SK-N-MC (cell line): ENCODE measurements around the gene SUMF2.
"Not testable (repeated sequence)": the region's sequence is repeated elsewhere in the genome, so short reads cannot be mapped to it uniquely, and the experiment has no call there.

Source experiments
- DNase-seq: peaks from one replicate; pipeline ENCODE4 v3.0.0-alpha.2; 2011; ENCODE audit warnings: low read depth, low spot score
- H3K27ac ChIP-seq: fragments of 200-600 bp; sonication (generic); 2 replicates; pipeline ENCODE4 v1.5.1; 2016; ENCODE audit warnings: mixed run types
- H3K36me3 ChIP-seq: fragments of 200-600 bp; sonication (generic); 2 replicates; pipeline ENCODE4 v1.6.1; 2017; ENCODE audit warnings: antibody characterized with exemption, low read length, mixed read lengths; ENCODE audit not compliant: insufficient read depth
- H3K4me3 ChIP-seq: fragments of 200-600 bp; sonication (generic); 2 replicates; pipeline ENCODE4 v1.5.1; 2016
- H3K9ac ChIP-seq: fragments of 200-600 bp; sonication (generic); 2 replicates; pipeline ENCODE4 v1.8.0; 2017; ENCODE audit warnings: mixed run types, mixed read lengths; ENCODE audit not compliant: insufficient read length
- H3K9me3 ChIP-seq: fragments of 200-600 bp; sonication (generic); 2 replicates; pipeline ENCODE4 v1.6.1; 2017; ENCODE audit warnings: low read depth, mild to moderate bottlenecking, antibody characterized with exemption, low read length, moderate library complexity, mixed read lengths
- EZH2 ChIP-seq: fragments of 200-600 bp; sonication (generic); IDR thresholded peaks from one replicate; pipeline ENCODE4 v1.6.1; 2017; ENCODE audit warnings: antibody characterized with exemption
- FOXP2 ChIP-seq: optimal IDR thresholded peaks from 2 replicates; pipeline ENCODE3; 2011; ENCODE audit warnings: mild to moderate bottlenecking, moderate library complexity; ENCODE audit not compliant: insufficient read depth; ENCODE audit errors: extremely low read length, control extremely low read depth
- POLR2AphosphoS5 ChIP-seq: IDR thresholded peaks from 2 replicates; pipeline ENCODE4 v1.6.1; 2012; ENCODE audit warnings: mild to moderate bottlenecking, low read depth, low read length, borderline replicate concordance

SUMF2 gene

DNA sequence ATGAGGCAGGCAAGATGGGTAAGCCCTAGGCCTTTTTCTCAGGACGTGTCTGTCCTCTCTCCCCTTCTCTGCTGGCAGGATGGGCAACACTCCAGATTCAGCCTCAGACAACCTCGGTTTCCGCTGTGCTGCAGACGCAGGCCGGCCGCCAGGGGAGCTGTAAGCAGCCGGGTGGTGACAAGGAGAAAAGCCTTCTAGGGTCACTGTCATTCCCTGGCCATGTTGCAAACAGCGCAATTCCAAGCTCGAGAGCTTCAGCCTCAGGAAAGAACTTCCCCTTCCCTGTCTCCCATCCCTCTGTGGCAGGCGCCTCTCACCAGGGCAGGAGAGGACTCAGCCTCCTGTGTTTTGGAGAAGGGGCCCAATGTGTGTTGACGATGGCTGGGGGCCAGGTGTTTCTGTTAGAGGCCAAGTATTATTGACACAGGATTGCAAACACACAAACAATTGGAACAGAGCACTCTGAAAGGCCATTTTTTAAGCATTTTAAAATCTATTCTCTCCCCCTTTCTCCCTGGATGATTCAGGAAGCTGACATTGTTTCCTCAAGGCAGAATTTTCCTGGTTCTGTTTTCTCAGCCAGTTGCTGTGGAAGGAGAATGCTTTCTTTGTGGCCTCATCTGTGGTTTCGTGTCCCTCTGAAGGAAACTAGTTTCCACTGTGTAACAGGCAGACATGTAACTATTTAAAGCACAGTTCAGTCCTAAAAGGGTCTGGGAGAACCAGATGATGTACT is 15.5 kb downstream of the SUMF2 start:
- DNase-seq, result no peak
- Histone ChIP-seq H3K27ac (no peak overlapping the region), H3K9ac (no peak overlapping the region), H3K36me3 (peaks cover 26% of the 10 kb centered on the region; the same call in 1 of the 2 replicates), H3K4me3 (no peak overlapping the region), H3K9me3 (no peaks in the 10 kb centered on the region)
- TF ChIP-seq POLR2AphosphoS5 (no peak), FOXP2 (no peak)

GRCh38 chr7:56080726-56081435 is 16.8 kb downstream of the SUMF2 start:
- H3K27ac ChIP-seq, H3K4me3 ChIP-seq, H3K9ac ChIP-seq, H3K9me3 ChIP-seq, DNase-seq: not testable (repeated sequence)
- peaks cover 24% of the 10 kb centered on the region; the same call in 1 of the 2 replicates for H3K36me3 ChIP-seq

- H3K9me3 ChIP-seq, result no peaks in the 10 kb centered on the region
- no peak overlapping the region for H3K9ac ChIP-seq
- peaks cover 24% of the 10 kb centered on the region; the same call in 1 of the 2 replicates for H3K36me3 ChIP-seq
- no peak overlapping the region for H3K27ac ChIP-seq
- TF ChIP-seq POLR2AphosphoS5, result no peak
- TF ChIP-seq EZH2, result no peak
- TF ChIP-seq FOXP2, result no peak
- DNase-seq, result no peak
- H3K4me3 ChIP-seq, result no peak overlapping the region
These were observed 17.7 kb downstream of the SUMF2 start for GRCh38 chr7:56081626-56082340.

DNA sequence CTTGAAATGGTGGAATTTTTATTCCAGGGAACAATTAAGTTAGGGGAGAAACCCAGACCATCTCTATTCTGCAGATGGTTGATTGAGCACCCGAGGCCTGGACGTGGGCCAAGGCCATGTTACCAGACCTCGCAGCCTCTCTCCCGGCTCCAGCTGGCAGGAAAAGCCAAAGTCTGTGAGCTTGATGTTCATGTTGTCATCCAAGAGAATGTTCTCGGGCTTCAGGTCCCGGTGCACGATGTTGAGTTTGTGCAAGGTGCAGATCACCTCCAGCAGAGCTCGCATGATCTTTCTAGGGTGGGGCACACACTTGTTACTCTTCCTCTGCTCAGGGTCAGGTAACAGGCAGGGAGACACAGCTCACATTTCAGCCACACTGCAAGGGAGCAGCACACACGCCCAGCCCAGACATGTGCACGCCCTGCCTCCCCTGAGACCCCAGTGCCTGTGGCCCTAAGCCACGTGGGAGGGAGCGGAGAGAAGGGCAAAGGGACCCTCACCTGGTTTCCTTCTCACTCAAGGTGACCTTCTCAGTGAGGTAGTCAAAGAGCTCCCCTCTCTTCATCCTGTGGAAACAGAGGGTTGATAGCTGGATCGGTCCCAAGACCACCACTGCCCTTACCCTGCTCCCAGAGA is 19.2 kb downstream of the SUMF2 start:
- Histone ChIP-seq H3K4me3 (no peak overlapping the region), H3K27ac (no peak overlapping the region), H3K9ac (no peak overlapping the region), H3K9me3 (no peaks in the 10 kb centered on the region), H3K36me3 (peaks cover 17% of the 10 kb centered on the region; the same call in 1 of the 2 replicates)
- DNase-seq, result no peak
- TF ChIP-seq EZH2, result no peak
- no peak for TF ChIP-seq POLR2AphosphoS5
- TF ChIP-seq FOXP2, result no peak

- no peak overlapping the region for H3K9ac ChIP-seq
- H3K4me3 ChIP-seq, result no peak overlapping the region
- no peaks in the 10 kb centered on the region for H3K9me3 ChIP-seq
- TF ChIP-seq POLR2AphosphoS5 (no peak), FOXP2 (no peak), EZH2 (no peak)
- no peaks in the 10 kb centered on the region for H3K36me3 ChIP-seq
- no peak overlapping the region for H3K27ac ChIP-seq
- DNase-seq, result no peak
These were observed 22.7 kb downstream of the SUMF2 start for GRCh38 chr7:56086761-56087160.

DNA sequence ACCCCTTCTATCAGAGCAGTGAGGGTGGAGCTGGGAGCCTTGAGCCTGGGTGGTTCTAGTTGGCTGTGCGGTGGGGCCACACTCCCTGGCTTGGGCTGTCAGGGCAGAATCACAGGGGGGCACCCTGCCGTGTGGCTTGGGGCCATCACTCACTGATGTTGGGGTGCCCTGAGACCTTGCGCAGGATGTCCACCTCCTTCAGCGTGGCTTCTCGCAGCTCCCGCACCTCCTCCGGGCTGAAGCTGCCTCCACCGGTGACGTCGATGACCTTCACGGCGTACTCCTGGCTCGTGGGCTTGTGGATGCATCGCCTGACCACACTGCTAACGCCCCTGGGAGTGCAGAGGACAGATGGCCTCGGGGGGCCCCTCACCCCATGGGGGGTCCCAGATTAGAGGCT is 23.4 kb downstream of the SUMF2 start:
- H3K9ac ChIP-seq, result no peak overlapping the region
- H3K4me3 ChIP-seq, result no peak overlapping the region
- H3K36me3 ChIP-seq, result no peaks in the 10 kb centered on the region
- H3K27ac ChIP-seq, result no peak overlapping the region
- no peaks in the 10 kb centered on the region for H3K9me3 ChIP-seq
- no peak for DNase-seq
- TF ChIP-seq FOXP2 (no peak), EZH2 (no peak), POLR2AphosphoS5 (no peak)

- DNase-seq, result no peak
- H3K9me3 ChIP-seq, result no peaks in the 10 kb centered on the region
- no peak overlapping the region for H3K27ac ChIP-seq
- H3K4me3 ChIP-seq, result no peak overlapping the region
- H3K36me3 ChIP-seq, result no peaks in the 10 kb centered on the region
- TF ChIP-seq POLR2AphosphoS5 (no peak), FOXP2 (no peak), EZH2 (no peak)
- no peak overlapping the region for H3K9ac ChIP-seq
These were observed 27.5 kb downstream of the SUMF2 start for GRCh38 chr7:56091591-56091990.

DNA sequence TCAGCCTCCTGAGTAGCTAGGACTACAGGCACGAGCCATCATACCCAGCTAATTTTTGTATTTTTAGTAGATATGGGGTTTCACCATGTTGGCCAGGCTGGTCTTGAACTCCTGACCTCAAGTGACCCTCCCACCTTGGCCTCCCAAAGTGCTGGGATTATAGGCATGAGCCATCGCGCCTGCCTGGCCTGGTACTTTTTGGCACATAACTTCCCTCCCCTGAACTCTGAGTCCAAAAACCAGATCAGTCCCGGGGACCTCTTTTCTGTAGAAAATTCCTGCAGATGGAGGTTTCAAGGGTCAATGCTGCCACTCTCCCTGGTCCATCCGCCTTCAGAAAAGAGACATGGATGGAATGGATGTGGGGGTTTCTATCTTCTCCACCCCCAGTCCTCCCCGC is 28.3 kb downstream of the SUMF2 start:
- not testable (repeated sequence) for H3K9ac ChIP-seq, DNase-seq, H3K9me3 ChIP-seq, H3K36me3 ChIP-seq, H3K27ac ChIP-seq, H3K4me3 ChIP-seq

GRCh38 chr7:56092789-56093531 is 28.9 kb downstream of the SUMF2 start, which contains the start of gene PHKG1:
Gene PHKG1, minus strand, starts transcription at chr7:56092952. Its CDS starts 4,011 bp downstream, at chr7:56088941.
- Histone ChIP-seq H3K9ac (no peak within 1 kb of the TSS), H3K4me3 (no peak within 1 kb of the TSS), H3K27ac (no peak within 1 kb of the TSS), H3K9me3 (no peaks in the 10 kb centered on the region), H3K36me3 (no peaks in the 10 kb centered on the region)
- TF ChIP-seq FOXP2, result no peak
- no peak for TF ChIP-seq POLR2AphosphoS5
- no peak for TF ChIP-seq EZH2
- DNase-seq, result no peak
